Mucosa of stomach (tissue), 1 donor: Measurements from ENCODE around the gene JSRP1.

ENCODE experiments used
- H3K27me3 ChIP-seq: one replicate; pipeline ENCODE4 v1.7.0; 2013; ENCODE audit warnings: mild to moderate bottlenecking, low read length; ENCODE audit not compliant: control insufficient read depth, insufficient read depth
- H3K36me3 ChIP-seq: one replicate; pipeline ENCODE4 v1.7.0; 2013; ENCODE audit warnings: low read length; ENCODE audit not compliant: control insufficient read depth, insufficient read depth
- H3K4me1 ChIP-seq: one replicate; pipeline ENCODE4 v1.7.0; 2013; ENCODE audit warnings: mild to moderate bottlenecking, low read length; ENCODE audit not compliant: control insufficient read depth, insufficient read depth
- H3K4me3 ChIP-seq: one replicate; pipeline ENCODE4 v1.7.0; 2013; ENCODE audit warnings: low read length
- H3K9ac ChIP-seq: one replicate; pipeline ENCODE4 v1.7.0; 2013; ENCODE audit warnings: mild to moderate bottlenecking, low read length, moderate library complexity
- H3K9me3 ChIP-seq: one replicate; pipeline ENCODE4 v1.7.0; 2013; ENCODE audit warnings: mild to moderate bottlenecking, low read length, moderate library complexity; ENCODE audit not compliant: control insufficient read depth
- donor health status: Pancreatic carcinoma.

The JSRP1 gene

DNA sequence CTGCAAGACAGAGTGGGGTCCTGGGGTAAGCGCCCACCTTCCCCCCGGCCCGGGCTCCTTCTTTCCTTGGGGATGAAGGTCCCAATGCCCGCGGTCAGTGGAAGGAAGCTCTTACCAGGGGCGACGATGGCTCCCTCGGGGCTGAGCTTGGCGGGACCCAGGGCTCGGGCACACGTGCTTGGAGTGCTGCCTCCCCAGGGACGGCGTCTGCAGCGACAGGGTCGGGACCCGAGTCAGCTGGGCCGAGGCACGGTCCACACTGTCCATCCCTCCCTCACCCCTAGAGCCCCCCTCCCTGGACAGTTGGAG is 3.5 kb downstream of the JSRP1 start:
- Histone ChIP-seq H3K9ac (no peak overlapping the region), H3K27me3 (peaks cover 60% of the 10 kb centered on the region), H3K4me3 (no peak overlapping the region), H3K36me3 (no peaks in the 10 kb centered on the region), H3K9me3 (no peaks in the 10 kb centered on the region), H3K4me1 (peaks cover 29% of the 10 kb centered on the region)

DNA sequence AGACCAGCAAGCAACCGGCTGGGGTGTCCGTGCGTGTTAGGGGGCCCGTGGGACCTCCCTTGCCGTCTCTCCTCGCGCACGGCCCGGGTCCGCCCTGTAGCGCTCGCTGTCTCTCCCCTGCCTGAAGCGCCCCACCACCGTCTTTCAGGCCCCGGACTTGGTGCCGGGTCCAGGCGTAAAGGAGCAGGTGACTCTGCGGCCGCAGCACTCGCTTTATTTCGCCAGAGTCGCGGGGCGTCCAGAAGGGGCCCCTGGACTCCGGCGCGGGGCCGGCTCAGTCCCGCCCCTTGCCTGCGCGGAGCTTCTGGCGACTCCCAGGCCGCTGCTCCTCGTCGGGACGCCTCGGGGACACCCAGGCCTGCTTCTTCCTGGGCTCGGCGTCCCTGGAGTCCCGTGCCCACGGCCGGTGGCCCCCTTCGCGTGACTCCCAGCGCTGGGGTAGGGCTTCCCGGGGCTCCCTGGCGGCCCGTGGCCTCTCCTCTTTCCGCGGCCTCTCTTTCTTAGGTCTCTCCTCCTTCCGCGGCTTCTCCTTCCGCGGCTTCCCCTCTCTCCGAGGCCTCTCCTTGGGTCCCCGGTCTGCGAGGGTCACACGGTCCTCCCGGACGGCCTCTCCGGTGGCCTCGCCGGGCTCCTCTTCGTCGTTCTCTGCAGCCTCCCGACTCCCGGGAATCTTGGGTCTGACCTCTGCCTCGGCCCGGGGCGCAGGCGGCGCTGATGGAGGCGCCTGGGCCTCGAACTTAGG is 4.0 kb downstream of the JSRP1 start:
- Histone ChIP-seq H3K4me1 (peaks cover 29% of the 10 kb centered on the region), H3K27me3 (peaks cover 60% of the 10 kb centered on the region), H3K9ac (no peak overlapping the region), H3K36me3 (no peaks in the 10 kb centered on the region), H3K9me3 (no peaks in the 10 kb centered on the region), H3K4me3 (no peak overlapping the region)

- Histone ChIP-seq H3K9ac (no peak overlapping the region), H3K4me3 (no peak overlapping the region), H3K9me3 (no peaks in the 10 kb centered on the region), H3K36me3 (no peaks in the 10 kb centered on the region), H3K4me1 (peaks cover 29% of the 10 kb centered on the region), H3K27me3 (peaks cover 60% of the 10 kb centered on the region)
These were observed 4.8 kb downstream of the JSRP1 start for GRCh38 chr19:2251106-2252054.

DNA sequence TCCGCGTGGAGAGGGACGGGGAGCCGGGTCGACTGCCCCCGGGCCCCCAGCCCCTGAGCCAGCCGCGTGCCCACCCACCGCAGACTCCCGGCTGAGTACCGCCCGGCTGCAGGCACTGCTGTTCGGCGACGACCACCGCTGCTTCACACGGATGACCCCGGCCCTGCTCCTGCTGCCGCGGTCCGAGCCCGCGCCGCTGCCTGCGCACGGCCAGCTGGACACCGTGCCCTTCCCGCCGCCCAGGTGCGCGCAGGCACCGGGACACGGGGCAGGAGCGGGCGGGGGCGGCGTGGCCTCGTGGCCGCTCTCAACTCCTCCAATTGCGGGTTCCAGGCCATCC is 5.5 kb downstream of the JSRP1 start:
- H3K4me1 ChIP-seq = peaks cover 29% of the 10 kb centered on the region
- no peak overlapping the region for H3K4me3 ChIP-seq
- peaks cover 60% of the 10 kb centered on the region for H3K27me3 ChIP-seq
- peaks cover 4% of the 10 kb centered on the region for H3K36me3 ChIP-seq
- H3K9ac ChIP-seq = no peak overlapping the region
- no peaks in the 10 kb centered on the region for H3K9me3 ChIP-seq

- Histone ChIP-seq H3K9ac (no peak overlapping the region), H3K4me1 (peaks cover 29% of the 10 kb centered on the region), H3K9me3 (no peaks in the 10 kb centered on the region), H3K36me3 (peaks cover 9% of the 10 kb centered on the region), H3K27me3 (peaks cover 60% of the 10 kb centered on the region), H3K4me3 (no peak overlapping the region)
These were observed 6.1 kb downstream of the JSRP1 start for GRCh38 chr19:2249880-2250765.

- H3K4me1 ChIP-seq = peaks cover 29% of the 10 kb centered on the region
These were observed 7.0 kb downstream of the JSRP1 start, which contains the start of gene AMH for GRCh38 chr19:2249010-2249866. Gene AMH, plus strand, starts transcription at chr19:2249323. Its CDS starts 10 bp downstream, at chr19:2249333.

DNA sequence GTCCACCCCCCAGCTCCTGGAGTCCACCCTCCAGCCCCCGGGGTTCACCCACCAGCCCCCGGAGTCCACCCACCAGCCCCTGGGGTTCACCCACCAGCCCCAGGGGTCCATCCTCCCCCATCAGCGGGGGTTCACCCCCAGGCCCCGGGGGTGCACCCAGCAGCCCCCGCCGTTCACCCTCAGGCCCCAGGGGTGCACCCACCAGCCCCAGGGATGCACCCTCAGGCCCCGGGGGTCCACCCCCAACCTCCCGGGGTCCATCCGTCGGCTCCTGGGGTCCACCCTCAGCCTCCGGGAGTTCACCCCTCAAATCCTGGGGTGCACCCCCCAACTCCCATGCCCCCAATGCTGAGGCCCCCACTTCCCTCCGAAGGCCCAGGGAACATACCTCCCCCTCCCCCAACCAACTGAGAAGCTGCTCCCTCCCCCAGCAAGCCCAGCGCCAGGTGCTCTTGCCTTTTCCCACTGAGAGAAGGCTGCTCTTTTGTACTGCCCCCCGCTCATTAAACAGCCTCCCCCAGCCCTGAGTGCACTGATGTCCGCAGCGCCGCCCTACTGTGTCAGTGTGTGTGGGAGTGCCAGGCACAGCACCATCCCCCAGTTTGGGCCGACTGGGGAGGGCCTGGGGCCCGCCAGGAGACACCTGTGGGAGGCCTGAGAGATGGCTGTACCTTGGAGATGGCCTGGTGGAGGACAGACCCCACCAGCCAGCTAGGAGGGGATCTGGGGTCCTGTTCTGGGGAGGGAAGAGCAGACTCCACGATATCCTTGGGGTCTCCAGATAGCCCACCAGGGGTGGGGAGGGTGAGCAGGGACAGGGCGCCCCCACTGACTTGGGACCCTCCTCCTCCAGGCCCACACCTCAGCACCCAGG is 7.8 kb downstream of the JSRP1 start:
- no peak overlapping the region for H3K4me3 ChIP-seq
- no peak overlapping the region for H3K9ac ChIP-seq
- H3K4me1 ChIP-seq = peaks cover 24% of the 10 kb centered on the region
- H3K9me3 ChIP-seq = no peaks in the 10 kb centered on the region
- H3K36me3 ChIP-seq = peaks cover 18% of the 10 kb centered on the region
- H3K27me3 ChIP-seq = peaks cover 50% of the 10 kb centered on the region

More at GRCh38 chr19:2249010-2249866, 7.0 kb downstream of the JSRP1 start, which contains the start of gene AMH:
- H3K27me3 ChIP-seq = peaks cover 59% of the 10 kb centered on the region
- H3K4me3 ChIP-seq = no peak within 1 kb of the TSS
- H3K9ac ChIP-seq = no peak within 1 kb of the TSS
- H3K36me3 ChIP-seq = peaks cover 13% of the 10 kb centered on the region
- no peaks in the 10 kb centered on the region for H3K9me3 ChIP-seq

- Histone ChIP-seq H3K9ac (no peak overlapping the region), H3K27me3 (peaks cover 42% of the 10 kb centered on the region), H3K9me3 (no peaks in the 10 kb centered on the region), H3K4me1 (peaks cover 19% of the 10 kb centered on the region), H3K36me3 (peaks cover 21% of the 10 kb centered on the region), H3K4me3 (no peak overlapping the region)
These were observed 8.7 kb downstream of the JSRP1 start for GRCh38 chr19:2247433-2248101.

GRCh38 chr19:2246801-2247361 is 9.3 kb downstream of the JSRP1 start:
- peaks cover 21% of the 10 kb centered on the region for H3K36me3 ChIP-seq
- no peak overlapping the region for H3K4me3 ChIP-seq
- H3K9ac ChIP-seq = no peak overlapping the region
- peaks cover 14% of the 10 kb centered on the region for H3K4me1 ChIP-seq
- H3K9me3 ChIP-seq = no peaks in the 10 kb centered on the region
- peaks cover 35% of the 10 kb centered on the region for H3K27me3 ChIP-seq

GRCh38 chr19:2246014-2246620 is 10.1 kb downstream of the JSRP1 start:
- Histone ChIP-seq H3K9ac (no peak overlapping the region), H3K4me3 (no peak overlapping the region), H3K27me3 (peaks cover 27% of the 10 kb centered on the region), H3K36me3 (peaks cover 21% of the 10 kb centered on the region), H3K9me3 (no peaks in the 10 kb centered on the region), H3K4me1 (peaks cover 16% of the 10 kb centered on the region)
